Measurements from ENCODE around the gene GCK.

GCK gene

DNA sequence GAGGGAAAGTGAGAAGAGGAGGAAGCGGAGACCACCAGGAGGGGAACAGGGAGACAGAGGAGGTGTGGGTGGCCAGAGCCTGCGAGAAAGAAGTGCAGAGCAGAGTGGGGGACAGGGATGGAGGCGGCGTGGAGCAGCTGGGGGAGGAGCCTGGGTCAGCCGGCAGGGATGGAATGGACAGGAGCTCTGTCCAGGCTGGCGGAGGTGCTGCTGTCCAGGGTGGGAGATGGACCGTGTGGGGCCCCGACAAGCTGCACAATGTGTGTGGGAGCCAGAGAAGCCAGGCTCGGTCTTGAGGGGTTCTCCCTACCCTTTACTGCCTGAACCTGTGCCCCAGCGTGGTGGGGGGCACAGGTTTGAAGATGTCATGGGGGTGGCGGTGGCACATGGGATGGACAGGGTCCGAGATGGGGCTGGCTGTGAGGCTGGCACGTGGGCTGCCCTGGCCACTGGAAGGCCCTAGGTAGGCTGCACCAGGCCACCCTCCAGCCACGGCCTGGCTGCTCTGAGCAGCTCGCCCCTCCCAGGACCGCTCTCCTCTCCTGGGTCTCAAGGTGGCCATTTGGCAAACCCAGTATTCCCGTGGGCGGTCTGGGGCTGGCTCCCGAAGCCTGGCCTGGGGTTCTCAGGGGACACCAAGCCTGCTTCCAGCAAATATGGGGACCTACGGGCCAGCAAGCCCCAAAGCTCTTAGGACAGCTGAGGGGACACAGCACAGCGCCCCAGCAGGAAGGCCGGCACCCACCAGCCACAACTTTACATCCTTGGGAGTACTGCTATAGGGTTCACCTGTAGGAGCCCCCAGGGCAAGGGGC, 43.9 kb upstream of the GCK start:
- in situ Hi-C loops (cut with MboI; ENCODE audit: low pct_unique_long_range_greater_than_20kb, low sequenced_read_pairs, unreplicated experiment), result no loop called here
- DNase-seq (ENCODE audit: low spot score), result no peak
- no peak for TF ChIP-seq CTCF (IDR thresholded peaks at IDR 0.05; ENCODE audit: extremely low read depth, insufficient read depth, missing control alignments)

GRCh38 chr7:44232396-44232795, 43.2 kb upstream of the GCK start:
- in situ Hi-C loops (cut with MboI; ENCODE audit: low pct_unique_long_range_greater_than_20kb, low sequenced_read_pairs, unreplicated experiment), result no loop called here
- DNase-seq (ENCODE audit: low spot score), result no peak
- no peak for TF ChIP-seq CTCF (IDR thresholded peaks at IDR 0.05; ENCODE audit: extremely low read depth, insufficient read depth, missing control alignments)

DNA sequence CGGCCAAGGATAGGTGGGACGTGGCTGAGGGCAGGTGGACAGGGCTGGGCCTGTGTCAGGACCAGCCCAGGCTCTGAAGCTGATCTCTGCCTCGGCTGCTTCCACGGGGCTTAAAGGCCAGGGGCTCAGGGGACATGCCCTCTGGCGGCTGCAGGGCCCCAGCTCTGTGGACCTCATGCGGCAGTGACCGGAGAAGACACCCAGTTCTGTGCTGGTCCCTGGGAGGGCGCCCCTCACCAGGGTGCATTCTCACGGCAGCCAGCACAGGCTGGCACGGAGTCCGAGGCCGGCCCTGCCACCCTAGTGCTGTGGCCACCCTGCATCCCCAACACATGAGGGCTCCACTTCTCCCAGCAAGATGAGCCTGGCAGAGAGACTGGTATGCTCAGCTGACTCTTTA, 41.8 kb upstream of the GCK start:
- TF ChIP-seq CTCF (IDR thresholded peaks at IDR 0.05; ENCODE audit: extremely low read depth, insufficient read depth, missing control alignments), result no peak
- in situ Hi-C loops (cut with MboI; ENCODE audit: low pct_unique_long_range_greater_than_20kb, low sequenced_read_pairs, unreplicated experiment), result no loop called here

DNA sequence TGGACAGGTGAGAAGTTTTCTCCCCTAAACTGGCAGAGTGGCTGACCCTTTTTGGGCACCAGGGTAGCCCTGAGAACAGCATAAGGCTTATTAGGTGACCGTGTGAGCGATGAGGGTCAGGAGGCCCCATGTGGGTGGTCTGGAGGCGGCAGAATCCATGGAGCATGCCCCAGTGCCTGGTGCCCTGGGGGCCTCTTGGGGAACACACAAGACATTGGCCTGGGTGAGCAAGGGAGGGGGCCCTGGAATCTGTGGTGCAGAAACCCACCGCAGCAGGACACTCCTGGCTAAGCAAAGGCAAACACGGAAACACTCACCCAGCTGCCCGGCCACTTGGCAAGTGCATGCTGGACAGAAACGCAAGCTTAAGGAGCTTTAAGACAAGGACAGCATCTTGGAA, 41.0 kb upstream of the GCK start:
- no peak for TF ChIP-seq CTCF (IDR thresholded peaks at IDR 0.05; ENCODE audit: extremely low read depth, insufficient read depth, missing control alignments)
- in situ Hi-C loops (cut with MboI; ENCODE audit: low pct_unique_long_range_greater_than_20kb, low sequenced_read_pairs, unreplicated experiment), result no loop called here
- no peak for DNase-seq (ENCODE audit: low spot score)

More for the DNA sequence above, 41.8 kb upstream of the GCK start:
- no peak for DNase-seq (ENCODE audit: low spot score)

DNA sequence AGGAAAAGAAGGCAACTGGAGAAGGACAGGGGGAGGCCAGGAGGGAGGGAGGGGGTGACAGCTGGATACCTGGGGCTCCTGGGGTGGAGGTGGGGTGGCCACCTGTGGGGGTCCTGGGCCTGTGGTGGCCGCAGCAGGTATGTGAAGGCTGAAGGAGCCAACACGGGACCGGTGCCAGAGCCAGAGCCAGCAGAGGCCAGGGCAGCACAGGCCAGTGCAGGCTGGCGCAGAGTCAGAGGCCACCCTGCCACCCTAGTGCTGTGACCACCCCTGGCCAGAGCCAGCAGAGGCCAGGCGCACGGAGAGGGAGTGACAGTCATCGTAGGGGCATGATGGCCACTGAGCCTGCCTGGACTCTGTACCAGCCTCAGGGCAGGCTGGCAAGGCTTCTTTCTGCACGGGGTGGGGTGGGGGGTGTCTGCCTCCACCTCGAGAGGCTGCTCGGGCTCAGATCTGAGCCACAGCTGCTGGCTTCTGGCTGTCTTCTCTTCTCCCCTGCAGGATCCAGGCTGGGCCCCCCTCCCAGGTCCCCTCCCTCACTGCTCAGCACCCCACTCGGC, 40.4 kb upstream of the GCK start:
- in situ Hi-C loops (cut with MboI; ENCODE audit: low pct_unique_long_range_greater_than_20kb, low sequenced_read_pairs, unreplicated experiment), result no loop called here
- no peak for TF ChIP-seq CTCF (IDR thresholded peaks at IDR 0.05; ENCODE audit: extremely low read depth, insufficient read depth, missing control alignments)
- DNase-seq (ENCODE audit: low spot score), result no peak

DNA sequence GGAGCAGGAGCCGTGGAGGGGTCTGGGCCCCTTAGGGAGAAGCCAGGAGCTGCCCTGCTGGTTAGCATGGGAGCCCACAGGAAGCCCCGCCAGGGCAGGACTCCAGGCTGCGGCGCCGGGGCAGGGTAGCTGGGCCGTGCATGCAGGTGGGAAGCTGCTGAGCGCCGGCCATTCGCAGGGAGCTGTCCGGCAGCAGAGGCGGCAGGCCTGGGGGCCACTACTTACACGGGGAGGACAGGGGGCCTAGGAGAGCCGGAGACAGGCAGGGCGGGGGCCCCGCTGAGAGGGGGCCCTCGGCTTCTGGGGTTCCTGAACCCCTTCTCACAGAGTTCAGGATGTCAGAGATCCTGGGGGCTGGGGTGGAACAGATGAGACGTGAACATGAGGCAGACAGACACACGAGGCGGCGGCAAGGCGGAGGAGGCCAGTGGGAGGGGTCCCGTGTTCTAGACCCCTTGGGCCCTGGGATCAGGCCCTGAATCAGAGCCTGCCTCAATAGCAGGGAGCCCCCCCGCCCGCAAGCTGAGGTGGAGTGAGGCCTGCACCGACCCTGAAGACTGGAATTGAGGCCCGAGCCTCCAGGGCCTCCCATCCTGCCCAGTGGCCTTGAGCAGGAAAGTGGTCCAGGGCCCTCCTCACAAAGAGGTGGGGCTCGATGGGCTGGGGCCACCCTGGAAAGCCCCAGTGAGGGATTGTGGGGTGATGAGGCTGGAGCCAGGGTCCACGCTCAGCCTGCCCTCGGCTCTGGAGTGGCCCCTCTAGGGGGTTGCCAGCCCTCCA, 39.5 kb upstream of the GCK start:
- TF ChIP-seq CTCF (IDR thresholded peaks at IDR 0.05; ENCODE audit: extremely low read depth, insufficient read depth, missing control alignments), result no peak
- DNase-seq (ENCODE audit: low spot score), result no peak
- in situ Hi-C loops (cut with MboI; ENCODE audit: low pct_unique_long_range_greater_than_20kb, low sequenced_read_pairs, unreplicated experiment), result no loop called here
